CD14-positive monocyte (primary cell): Measurements from ENCODE around the gene CDH13. TPM values are rescaled to one million over a fixed set of nuclear protein-coding genes. Genes with fewer than 3 reads are reported as not detected.

ENCODE experiments used
- DNase-seq, 3 donors: peaks; one replicate each; pipeline ENCODE4 v3.0.0-alpha.2; 2011 to 2022
- H2AFZ ChIP-seq: 2 replicates; pipeline ENCODE4 v1.6.0; 2012; ENCODE audit warnings: mild to moderate bottlenecking, low read depth, low read length, inconsistent platforms; ENCODE audit not compliant: insufficient read depth, poor library complexity, severe bottlenecking
- H3K27ac ChIP-seq, 2 donors: 1 replicate in 1 of 2; 2 replicates in 1 of 2; pipeline ENCODE4 v1.5.1; 2012 to 2013; ENCODE audit warnings: low read length in 2 of 2, control low read depth in 1 of 2, inconsistent platforms in 1 of 2, low read depth in 1 of 2, mild to moderate bottlenecking in 1 of 2
- H3K27me3 ChIP-seq, 2 donors: one replicate each; pipeline versions ENCODE4 v1.6.0 to v1.6.1; 2011 to 2013; ENCODE audit warnings: low read length in 2 of 2; ENCODE audit not compliant: control insufficient read depth in 2 of 2, insufficient read depth in 2 of 2
- H3K36me3 ChIP-seq, 2 donors: replicated peaks in 1 of 2; 1 replicate in 1 of 2; 2 replicates in 1 of 2; pipeline versions ENCODE4 v1.5.1 to v1.6.1; 2012 to 2013; ENCODE audit warnings: low read length in 2 of 2, control low read depth in 1 of 2, inconsistent platforms in 1 of 2, mild to moderate bottlenecking in 1 of 2; ENCODE audit not compliant: insufficient read depth in 2 of 2, control insufficient read depth in 1 of 2
- H3K4me1 ChIP-seq, 2 donors: 1 replicate in 1 of 2; 2 replicates in 1 of 2; pipeline versions ENCODE4 v1.5.1 to v1.6.1; 2012 to 2013; ENCODE audit warnings: low read length in 2 of 2, control low read depth in 1 of 2, inconsistent platforms in 1 of 2, mild to moderate bottlenecking in 1 of 2, moderate library complexity in 1 of 2; ENCODE audit not compliant: insufficient read depth in 2 of 2, control insufficient read depth in 1 of 2
- H3K4me2 ChIP-seq: replicated peaks from 2 replicates; pipeline ENCODE3; 2012; ENCODE audit warnings: low read length, moderate library complexity, mild to moderate bottlenecking; ENCODE audit not compliant: poor library complexity, severe bottlenecking; ENCODE audit errors: extremely low read depth
- H3K4me3 ChIP-seq, 3 experiments: fragments of 200-600 bp in 1 of 3; sonication (generic) in 1 of 3; replicated peaks in 1 of 3; 1 replicate in 2 of 3; 2 replicates in 1 of 3; pipeline ENCODE4 v1.5.1; 2011 to 2013; ENCODE audit warnings: low read length in 3 of 3, mild to moderate bottlenecking in 3 of 3, control low read depth in 2 of 3, low read depth in 2 of 3, inconsistent platforms in 1 of 3, moderate library complexity in 1 of 3
- H3K79me2 ChIP-seq: 2 replicates; pipeline ENCODE4 v1.6.0; 2012; ENCODE audit warnings: mild to moderate bottlenecking, control low read depth, inconsistent platforms, low read length, moderate library complexity; ENCODE audit not compliant: insufficient read depth
- H3K9ac ChIP-seq: 2 replicates; pipeline ENCODE4 v1.6.0; 2017; ENCODE audit warnings: low read length, mild to moderate bottlenecking; ENCODE audit not compliant: insufficient read depth, poor library complexity, severe bottlenecking
- H3K9me3 ChIP-seq, 2 donors: replicated peaks in 1 of 2; 1 replicate in 1 of 2; 2 replicates in 1 of 2; pipeline versions ENCODE4 v1.5.1 to v1.6.1; 2012 to 2013; ENCODE audit warnings: low read length in 2 of 2, control low read depth in 1 of 2; ENCODE audit not compliant: control insufficient read depth in 1 of 2, insufficient read depth in 1 of 2
- H4K20me1 ChIP-seq: 2 replicates; pipeline ENCODE4 v1.6.0; 2012; ENCODE audit warnings: mild to moderate bottlenecking, low read length, control low read depth, moderate library complexity; ENCODE audit not compliant: insufficient read depth
- H3K27ac Mint-ChIP-seq, 7 donors: one replicate each; pipeline ENCODE4 v1.8.0; 2020; ENCODE audit warnings: mild to moderate bottlenecking in 7 of 7, mixed read lengths in 7 of 7, moderate library complexity in 6 of 7, inconsistent platforms in 2 of 7
- H3K27me3 Mint-ChIP-seq, 3 donors: one replicate each; pipeline ENCODE4 v1.8.0; 2021 to 2022; ENCODE audit warnings: low read depth in 3 of 3, mild to moderate bottlenecking in 3 of 3, mixed read lengths in 3 of 3, moderate library complexity in 3 of 3, inconsistent platforms in 1 of 3
- H3K36me3 Mint-ChIP-seq, 2 donors: one replicate each; pipeline ENCODE4 v1.8.0; 2020; ENCODE audit warnings: mixed read lengths in 2 of 2, inconsistent platforms in 1 of 2, mild to moderate bottlenecking in 1 of 2
- H3K4me1 Mint-ChIP-seq: one replicate; pipeline ENCODE4 v1.8.0; 2020; ENCODE audit warnings: mild to moderate bottlenecking, mixed read lengths
- H3K4me3 Mint-ChIP-seq, 2 donors: one replicate each; pipeline ENCODE4 v1.8.0; 2020; ENCODE audit warnings: mild to moderate bottlenecking in 2 of 2, mixed read lengths in 2 of 2, moderate library complexity in 1 of 2
- H3K9me3 Mint-ChIP-seq, 7 donors: one replicate each; pipeline ENCODE4 v1.8.0; 2020 to 2022; ENCODE audit warnings: mixed read lengths in 7 of 7, mild to moderate bottlenecking in 6 of 7, moderate library complexity in 6 of 7, inconsistent platforms in 2 of 7
- WGBS: methylation state at CpG from one replicate; pipeline ENCODE4 v1.1.5; 2013; ENCODE audit warnings: missing lambda C conversion rate; ENCODE audit not compliant: insufficient coverage; 5-methylcytosine and 5-hydroxymethylcytosine counted together
- intact Hi-C, 2 donors: fragments of 100-400 bp; cut with micrococcal nuclease; formaldehyde crosslinking; loops; one replicate each; pipeline versions ENCODE4 v1.15.0 to v1.15.1; 2023
- polyA plus RNA-seq, 3 donors: library from polyadenylated mRNA; depleted of rRNA in 1 of 3; unstranded in 2 of 3; stranded (reverse) in 1 of 3; fragments of 300-500 nt in 2 of 3; fragments of >200 nt in 1 of 3; fragmentation: Illumina TruSeq in 2 of 3; gene quantifications; 1 replicate in 2 of 3; 2 replicates in 1 of 3; pipeline ENCODE4 v1.2.3, GENCODE V29; 2012 to 2021
- TF ChIP-seq, protein P1 (sequence below): fragments of 200-600 bp; IDR thresholded peaks from one replicate; pipeline ENCODE4 v1.8.0; 2022; ENCODE audit warnings: antibody characterized with exemption, mild to moderate bottlenecking

CDH13 gene
- polyA plus RNA-seq, 3 donors: 0.13 to 0.19 TPM; not detected in 1

DNA sequence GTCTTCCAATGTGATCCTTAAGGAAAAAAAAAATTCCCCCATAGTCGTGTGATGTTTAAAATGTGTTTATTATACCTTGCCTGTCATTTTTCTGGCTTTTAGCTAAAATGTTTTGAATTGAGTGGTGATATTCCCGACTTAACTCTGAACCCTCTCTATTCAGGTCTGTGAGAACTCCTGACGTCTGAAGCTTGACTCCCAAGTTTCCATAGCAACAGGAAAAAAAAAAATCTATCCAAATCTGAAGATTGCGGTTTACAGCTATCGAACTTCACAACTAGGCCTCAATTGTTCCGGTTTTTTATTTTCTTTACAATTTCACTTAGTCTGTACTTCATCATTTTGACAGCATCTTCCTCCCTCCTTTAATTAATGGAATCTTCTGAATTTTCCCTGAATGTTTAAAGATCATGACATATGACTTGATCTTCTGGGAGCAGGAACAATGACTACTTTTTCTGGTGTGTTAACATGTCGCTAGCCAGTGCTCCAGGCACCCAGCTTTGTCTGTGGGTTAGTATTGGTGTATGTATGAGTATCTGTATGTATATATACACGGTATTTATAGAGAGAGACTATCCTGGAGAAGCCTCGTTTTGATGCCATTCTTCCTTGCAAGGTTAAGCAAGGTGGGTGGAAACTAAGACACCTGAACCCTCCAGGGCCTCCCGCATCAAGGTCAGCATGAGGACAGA is 1168.2 kb downstream of the CDH13 start:
- Mint-ChIP-seq H3K27me3 (peaks cover 0 to 3% (median 2%) of the 10 kb centered on the region in 3 donors), H3K4me1 (peaks cover 15% of the 10 kb centered on the region), H3K4me3 (no peak overlapping the region), H3K9me3 (peaks cover 0 to 6% (median 3%) of the 10 kb centered on the region in 7 donors), H3K36me3 (peaks cover 0 to 1% of the 10 kb centered on the region in 2 donors), H3K27ac (no peak overlapping the region)
- TF ChIP-seq, protein P1, sequence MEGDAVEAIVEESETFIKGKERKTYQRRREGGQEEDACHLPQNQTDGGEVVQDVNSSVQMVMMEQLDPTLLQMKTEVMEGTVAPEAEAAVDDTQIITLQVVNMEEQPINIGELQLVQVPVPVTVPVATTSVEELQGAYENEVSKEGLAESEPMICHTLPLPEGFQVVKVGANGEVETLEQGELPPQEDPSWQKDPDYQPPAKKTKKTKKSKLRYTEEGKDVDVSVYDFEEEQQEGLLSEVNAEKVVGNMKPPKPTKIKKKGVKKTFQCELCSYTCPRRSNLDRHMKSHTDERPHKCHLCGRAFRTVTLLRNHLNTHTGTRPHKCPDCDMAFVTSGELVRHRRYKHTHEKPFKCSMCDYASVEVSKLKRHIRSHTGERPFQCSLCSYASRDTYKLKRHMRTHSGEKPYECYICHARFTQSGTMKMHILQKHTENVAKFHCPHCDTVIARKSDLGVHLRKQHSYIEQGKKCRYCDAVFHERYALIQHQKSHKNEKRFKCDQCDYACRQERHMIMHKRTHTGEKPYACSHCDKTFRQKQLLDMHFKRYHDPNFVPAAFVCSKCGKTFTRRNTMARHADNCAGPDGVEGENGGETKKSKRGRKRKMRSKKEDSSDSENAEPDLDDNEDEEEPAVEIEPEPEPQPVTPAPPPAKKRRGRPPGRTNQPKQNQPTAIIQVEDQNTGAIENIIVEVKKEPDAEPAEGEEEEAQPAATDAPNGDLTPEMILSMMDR: no peak
- Histone ChIP-seq H3K4me3 (no peak overlapping the region), H3K9ac (no peak overlapping the region), H4K20me1 (no peaks in the 10 kb centered on the region), H3K27me3 (no peaks in the 10 kb centered on the region), H2AFZ (no peak overlapping the region), H3K36me3 (no peaks in the 10 kb centered on the region), H3K4me1 (peaks cover 0 to 6% of the 10 kb centered on the region in 2 donors), H3K79me2 (no peaks in the 10 kb centered on the region), H3K4me2 (no peak overlapping the region), H3K27ac (no peak overlapping the region), H3K9me3 (no peaks in the 10 kb centered on the region)
- no peak for DNase-seq
- 78% methylated on average over 2 of the region's 10 CpGs for WGBS
- intact Hi-C loops: no loop called here

- intact Hi-C loops: no loop called here
- H3K36me3 Mint-ChIP-seq: peaks cover 0 to 1% of the 10 kb centered on the region in 2 donors
- H3K4me3 ChIP-seq: no peak overlapping the region
- H2AFZ ChIP-seq: no peak overlapping the region
- H3K79me2 ChIP-seq: no peaks in the 10 kb centered on the region
- H3K27me3 ChIP-seq: no peaks in the 10 kb centered on the region
- H3K4me2 ChIP-seq: no peak overlapping the region
- no peak overlapping the region for H3K9ac ChIP-seq
- no peaks in the 10 kb centered on the region for H3K9me3 ChIP-seq
- H3K27me3 Mint-ChIP-seq: peaks cover 3 to 4% (median 3%) of the 10 kb centered on the region in 3 donors
- TF ChIP-seq, protein P1: no peak
- H3K4me3 Mint-ChIP-seq: no peak overlapping the region
- peaks cover 18% of the 10 kb centered on the region for H3K4me1 Mint-ChIP-seq
- no peaks in the 10 kb centered on the region for H4K20me1 ChIP-seq
- H3K27ac ChIP-seq: no peak overlapping the region
- H3K9me3 Mint-ChIP-seq: peaks cover 0 to 6% (median 3%) of the 10 kb centered on the region in 7 donors
- WGBS: 78% methylated on average over 5 of the region's 9 CpGs
- no peaks in the 10 kb centered on the region for H3K36me3 ChIP-seq
- no peak overlapping the region for H3K27ac Mint-ChIP-seq
- H3K4me1 ChIP-seq: peaks cover under 1 to 6% of the 10 kb centered on the region in 2 donors
- DNase-seq: no peak
Measured at GRCh38 chr16:83797013-83797412, 1170.2 kb downstream of the CDH13 start.
